ENCODE data around the gene LRRC27. TPM values are rescaled to one million over a fixed set of nuclear protein-coding genes. Genes with fewer than 3 reads are reported as not detected.
"Not testable (repeated sequence)": the region's sequence is repeated elsewhere in the genome, so short reads cannot be mapped to it uniquely, and the experiment has no call there.

The LRRC27 gene
- total RNA-seq, 4 donors from 2014 or later, result 5.9 to 69.5 (median 8.3) TPM; not detected in 1

- Histone ChIP-seq H3K9me3 (peaks cover 0 to under 1% of the 10 kb centered on the region in 2 donors), H3K4me1 (peaks cover 0 to 3% (median 0%) of the 10 kb centered on the region in 4 donors), H3K4me3 (no peak overlapping the region), H3K27me3 (no peaks in the 10 kb centered on the region), H3K36me3 (no peaks in the 10 kb centered on the region), H3K27ac (peak overlapping the region in 1 of 4 donors; percentile 12)
- in situ Hi-C loops (cut with MboI; ENCODE audit: low pct_ligation_motif_present in 1 of 4, low pct_unique_long_range_greater_than_20kb in 1 of 4, low sequenced_read_pairs in 3 of 4) (no loop called here), intact Hi-C loops (cut with DNase I; ENCODE audit: low total_unique reads) (no loop called here)
- TF ChIP-seq EP300 (IDR thresholded peaks at IDR 0.05; ENCODE audit: low read depth), result no peak
- no peak for TF ChIP-seq POLR2A (IDR thresholded peaks at IDR 0.05)
- no peak for TF ChIP-seq POLR2AphosphoS5 (IDR thresholded peaks at IDR 0.05)
- no peak for TF ChIP-seq CTCF (IDR thresholded peaks at IDR 0.05)
- 87% methylated on average over 25 of the region's 25 CpGs; no CpG with 5 or more reads in 1 of the 2 donors for WGBS, 2 donors (ENCODE audit: low coverage in 1 of 2)
- DNase-seq, result peak; percentile 4
Measured at GRCh38 chr10:132293813-132294520, 38.0 kb upstream of the LRRC27 start.

GRCh38 chr10:132294561-132295318 lies 37.3 kb upstream of the LRRC27 start:
- intact Hi-C loops (cut with DNase I; ENCODE audit: low total_unique reads), result no loop called here

GRCh38 chr10:132295481-132295880 lies 36.5 kb upstream of the LRRC27 start:
- H3K27me3 ChIP-seq; H3K36me3 ChIP-seq; in situ Hi-C loops (cut with MboI; ENCODE audit: low pct_ligation_motif_present in 1 of 4, low pct_unique_long_range_greater_than_20kb in 1 of 4, low sequenced_read_pairs in 3 of 4); H3K9me3 ChIP-seq; H3K4me1 ChIP-seq; DNase-seq; intact Hi-C loops (cut with DNase I; ENCODE audit: low total_unique reads); H3K27ac ChIP-seq; H3K4me3 ChIP-seq: not testable (repeated sequence)
- WGBS, 2 donors (ENCODE audit: low coverage in 1 of 2), result 93 to 95% methylated on average over 4 to 23 of the region's 23 CpGs

More at GRCh38 chr10:132294561-132295318, 37.3 kb upstream of the LRRC27 start:
- Histone ChIP-seq H3K36me3 (no peaks in the 10 kb centered on the region), H3K4me3 (no peak overlapping the region), H3K9me3 (no peaks in the 10 kb centered on the region), H3K27me3 (no peaks in the 10 kb centered on the region), H3K27ac (no peak overlapping the region), H3K4me1 (peaks cover 0 to 3% (median 0%) of the 10 kb centered on the region in 4 donors)
- in situ Hi-C loops (cut with MboI; ENCODE audit: low pct_ligation_motif_present in 1 of 4, low pct_unique_long_range_greater_than_20kb in 1 of 4, low sequenced_read_pairs in 3 of 4), result no loop called here
- TF ChIP-seq POLR2AphosphoS5 (IDR thresholded peaks at IDR 0.05), result no peak
- TF ChIP-seq EP300 (IDR thresholded peaks at IDR 0.05; ENCODE audit: low read depth), result no peak
- TF ChIP-seq POLR2A (IDR thresholded peaks at IDR 0.05), result no peak
- no peak for TF ChIP-seq CTCF (IDR thresholded peaks at IDR 0.05)
- no peak for DNase-seq
- 67% methylated on average over 19 of the region's 23 CpGs; no CpG with 5 or more reads in 1 of the 2 donors for WGBS, 2 donors (ENCODE audit: low coverage in 1 of 2)

- intact Hi-C loops (cut with DNase I; ENCODE audit: low total_unique reads) (no loop called here), in situ Hi-C loops (cut with MboI; ENCODE audit: low pct_ligation_motif_present in 1 of 4, low pct_unique_long_range_greater_than_20kb in 1 of 4, low sequenced_read_pairs in 3 of 4) (no loop called here)
- 59 to 81% methylated on average over 3 to 23 of the region's 28 CpGs for WGBS, 2 donors (ENCODE audit: low coverage in 1 of 2)
- TF ChIP-seq POLR2A (IDR thresholded peaks at IDR 0.05) (no peak), CTCF (IDR thresholded peaks at IDR 0.05) (no peak), POLR2AphosphoS5 (IDR thresholded peaks at IDR 0.05) (no peak)
- no peaks in the 10 kb centered on the region for H3K36me3 ChIP-seq
- H3K4me3 ChIP-seq, result no peak overlapping the region
- DNase-seq, result no peak
- H3K27me3 ChIP-seq, result no peaks in the 10 kb centered on the region
- no peaks in the 10 kb centered on the region for H3K9me3 ChIP-seq
- peaks cover 0 to 3% (median 0%) of the 10 kb centered on the region in 4 donors for H3K4me1 ChIP-seq
- no peak overlapping the region for H3K27ac ChIP-seq
Measured at GRCh38 chr10:132296666-132297443, 35.1 kb upstream of the LRRC27 start.

Data from transverse colon (tissue), 4 donors.